ENCODE measurements around the gene LRIG1. TPM values are rescaled to one million over a fixed set of nuclear protein-coding genes. Genes with fewer than 3 reads are reported as not detected.

Gene LRIG1
- total and polyA plus RNA-seq, 10 of the 15 experiments (the other 5 are each of a cell fraction or from before 2014, with no cell fraction given), result 0.84 to 16.4 (median 8.1) TPM

DNA sequence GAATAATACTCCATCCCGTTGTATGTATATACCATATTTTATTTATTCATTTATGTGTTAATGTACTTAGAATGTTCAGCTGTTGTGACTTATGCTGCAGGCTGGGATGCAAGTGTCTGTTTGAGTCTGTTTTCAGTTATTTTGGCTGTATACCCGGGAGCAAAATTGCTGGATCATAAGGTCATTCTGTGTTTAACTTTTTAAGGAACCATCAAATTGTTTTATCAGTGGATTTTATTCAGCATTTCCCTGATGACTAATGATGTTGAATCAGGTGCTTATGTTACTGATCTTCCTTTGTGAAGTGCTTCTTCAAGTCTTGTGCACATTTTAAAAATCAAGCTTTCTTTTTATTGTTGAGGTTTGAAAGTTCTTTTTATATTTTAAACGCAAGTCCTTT lies 161.9 kb downstream of the LRIG1 start:
- Histone ChIP-seq H3K4me3 (no peak overlapping the region), H2AFZ (ENCODE audit: control insufficient read depth, low read depth, low read length) (no peak overlapping the region), H4K20me1 (ENCODE audit: control insufficient read depth, insufficient read depth) (no peaks in the 10 kb centered on the region; the same call in 1 of the 2 replicates), H3K79me2 (ENCODE audit: control insufficient read depth, insufficient read depth, low read length) (no peaks in the 10 kb centered on the region), H3K4me1 (ENCODE audit: control insufficient read depth, insufficient read depth, low read length) (no peaks in the 10 kb centered on the region), H3K9ac (ENCODE audit: control insufficient read depth, insufficient read depth, low read length) (no peak overlapping the region), H3K27me3 (replicated peaks in 1 of 2; ENCODE audit: control insufficient read depth in 2 of 2, insufficient read depth in 2 of 2, low read length in 1 of 2) (no peaks in the 10 kb centered on the region), H3K27ac (ENCODE audit: control insufficient read depth, insufficient read depth) (no peak overlapping the region), H3K9me3 (replicated peaks; ENCODE audit: control insufficient read depth, insufficient read depth, low read length) (no peaks in the 10 kb centered on the region), H3K4me2 (ENCODE audit: control insufficient read depth, insufficient read depth) (no peak overlapping the region), H3K36me3 (ENCODE audit: control insufficient read depth in 2 of 2, insufficient read depth in 2 of 2, low read length in 1 of 2) (no peaks in the 10 kb centered on the region)
- TF ChIP-seq KAT2A (conservative IDR thresholded peaks at IDR 0.05; ENCODE audit: control insufficient read depth, low read depth, low read length) (no peak), STAT1 (conservative IDR thresholded peaks at IDR 0.05) (no peak)
- ChIA-PET SMC1A (ENCODE audit: uncharacterized antibody, unreplicated experiment) (interaction anchor here (1.6 kb wide), 1 partner anchor 19 kb away, joined by 4 read pairs; no protein-coding TSS in a partner anchor), RAD21 (ENCODE audit: unreplicated experiment) (no interaction called here), CTCF (interaction anchor here (1.0 kb wide), 1 partner anchor 9 kb away, joined by 3 read pairs; no protein-coding TSS in a partner anchor), POLR2A (no interaction called here)
- ATAC-seq, result no peak
- 100% methylated on average over 3 of the region's 3 CpGs for WGBS (ENCODE audit: insufficient coverage, insufficient replicate concordance, low lambda C conversion rate, missing lambda C conversion rate)
- in situ Hi-C loops (cut with MboI), result no loop called here
- intact Hi-C loops (cut with micrococcal nuclease; ENCODE audit: unreplicated experiment), result no loop called here
- no TSS peak for BruUV-seq (replicated peaks)
- DNase-seq (ENCODE audit: low read depth, low spot score), result no peak
- FAIRE-seq, result no peak

DNA sequence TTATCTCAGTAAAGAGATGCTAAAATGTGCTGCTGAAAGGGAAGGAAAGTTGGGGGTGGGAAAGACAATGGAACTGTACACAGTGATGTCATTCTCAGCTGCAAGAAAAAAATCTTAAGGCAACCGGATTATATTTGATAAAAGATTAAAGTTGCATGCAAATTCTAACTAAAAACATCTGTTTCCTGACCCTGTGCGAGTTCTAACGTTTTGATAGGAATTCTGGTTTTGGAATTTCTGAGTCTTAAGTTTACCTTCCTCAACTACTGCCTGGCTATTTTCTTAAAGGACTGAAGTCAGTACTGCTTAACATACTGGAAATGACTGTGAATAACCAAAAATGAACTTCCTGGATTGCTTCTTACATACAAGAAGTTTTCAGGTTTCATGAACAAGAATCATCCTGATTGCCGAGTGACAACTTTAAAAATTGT lies 164.5 kb downstream of the LRIG1 start:
- 52% methylated on average over 4 of the region's 4 CpGs for WGBS (ENCODE audit: insufficient coverage, insufficient replicate concordance, low lambda C conversion rate, missing lambda C conversion rate)
- BruUV-seq (replicated peaks), result no TSS peak

More for the DNA sequence above, 164.5 kb downstream of the LRIG1 start:
- no peak for ATAC-seq
- TF ChIP-seq, protein P1, sequence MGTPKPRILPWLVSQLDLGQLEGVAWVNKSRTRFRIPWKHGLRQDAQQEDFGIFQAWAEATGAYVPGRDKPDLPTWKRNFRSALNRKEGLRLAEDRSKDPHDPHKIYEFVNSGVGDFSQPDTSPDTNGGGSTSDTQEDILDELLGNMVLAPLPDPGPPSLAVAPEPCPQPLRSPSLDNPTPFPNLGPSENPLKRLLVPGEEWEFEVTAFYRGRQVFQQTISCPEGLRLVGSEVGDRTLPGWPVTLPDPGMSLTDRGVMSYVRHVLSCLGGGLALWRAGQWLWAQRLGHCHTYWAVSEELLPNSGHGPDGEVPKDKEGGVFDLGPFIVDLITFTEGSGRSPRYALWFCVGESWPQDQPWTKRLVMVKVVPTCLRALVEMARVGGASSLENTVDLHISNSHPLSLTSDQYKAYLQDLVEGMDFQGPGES (IDR thresholded peaks at IDR 0.05), result no peak
- Histone ChIP-seq H3K4me3 (no peak overlapping the region), H3K9me3 (replicated peaks; ENCODE audit: control insufficient read depth, insufficient read depth, low read length) (no peaks in the 10 kb centered on the region), H3K4me2 (ENCODE audit: control insufficient read depth, insufficient read depth) (no peak overlapping the region), H3K9ac (ENCODE audit: control insufficient read depth, insufficient read depth, low read length) (no peak overlapping the region), H3K27me3 (replicated peaks in 1 of 2; ENCODE audit: control insufficient read depth in 2 of 2, insufficient read depth in 2 of 2, low read length in 1 of 2) (no peaks in the 10 kb centered on the region), H4K20me1 (ENCODE audit: control insufficient read depth, insufficient read depth) (no peaks in the 10 kb centered on the region; the same call in 1 of the 2 replicates), H3K4me1 (ENCODE audit: control insufficient read depth, insufficient read depth, low read length) (no peaks in the 10 kb centered on the region), H3K27ac (ENCODE audit: control insufficient read depth, insufficient read depth) (no peak overlapping the region), H3K79me2 (ENCODE audit: control insufficient read depth, insufficient read depth, low read length) (no peaks in the 10 kb centered on the region), H2AFZ (ENCODE audit: control insufficient read depth, low read depth, low read length) (no peak overlapping the region), H3K36me3 (ENCODE audit: control insufficient read depth in 2 of 2, insufficient read depth in 2 of 2, low read length in 1 of 2) (no peaks in the 10 kb centered on the region)
- SMC1A ChIA-PET (ENCODE audit: uncharacterized antibody, unreplicated experiment), result interaction anchor here (1.5 kb wide), 1 partner anchor 24 kb away, joined by 3 read pairs; no protein-coding TSS in a partner anchor
- intact Hi-C loops (cut with micrococcal nuclease; ENCODE audit: unreplicated experiment) (no loop called here), in situ Hi-C loops (cut with MboI) (no loop called here)
- no peak for DNase-seq (ENCODE audit: low read depth, low spot score)
- POLR2A ChIA-PET, result no interaction called here
- RAD21 ChIA-PET (ENCODE audit: unreplicated experiment), result no interaction called here
- FAIRE-seq, result peak; percentile 76
- CTCF ChIA-PET, result no interaction called here
